Transverse colon (tissue), 4 donors: ENCODE measurements around the gene OR1M1. TPM values are rescaled to one million over a fixed set of nuclear protein-coding genes. Genes with fewer than 3 reads are reported as not detected.
"Not testable (repeated sequence)": the region's sequence is repeated elsewhere in the genome, so short reads cannot be mapped to it uniquely, and the experiment has no call there.

ENCODE experiments used
- DNase-seq: peaks from one replicate; pipeline ENCODE4 v3.0.0-alpha.2; 2019
- H3K27ac ChIP-seq, 4 donors: fragments of 200-600 bp; sonication (generic); 2 replicates each; pipeline ENCODE4 v1.5.1; 2016 to 2018; ENCODE audit warnings: inconsistent platforms in 4 of 4
- H3K27me3 ChIP-seq: fragments of 200-600 bp; sonication (generic); 2 replicates; pipeline ENCODE4 v1.5.1; 2017; ENCODE audit warnings: inconsistent platforms
- H3K36me3 ChIP-seq, 4 donors: fragments of 200-600 bp; sonication (generic); 2 replicates each; pipeline ENCODE4 v1.5.1; 2017 to 2019; ENCODE audit warnings: inconsistent platforms in 4 of 4
- H3K4me1 ChIP-seq, 4 donors: fragments of 200-600 bp; sonication (generic); 2 replicates each; pipeline ENCODE4 v1.5.1; 2017 to 2020; ENCODE audit warnings: inconsistent platforms in 4 of 4
- H3K4me3 ChIP-seq, 4 donors: fragments of 200-600 bp; sonication (generic); 1 replicate in 1 of 4; 2 replicates in 3 of 4; pipeline versions ENCODE4 v1.5.1 to v1.6.1; 2017 to 2019; ENCODE audit warnings: inconsistent platforms in 4 of 4
- H3K9me3 ChIP-seq, 2 donors: fragments of 200-600 bp; sonication (generic); 2 replicates each; pipeline ENCODE4 v1.5.1; 2017 to 2019; ENCODE audit warnings: inconsistent platforms in 2 of 2
- EP300 ChIP-seq: sonication (generic); formaldehyde crosslinking; IDR thresholded peaks from one replicate; pipeline ENCODE4 v1.6.1; 2017; ENCODE audit warnings: antibody characterized with exemption, low read depth
- POLR2A ChIP-seq: fragments of 450-650 bp; IDR thresholded peaks from one replicate; pipeline ENCODE4 v1.6.1; 2016; ENCODE audit warnings: antibody characterized with exemption, mild to moderate bottlenecking, moderate library complexity
- POLR2AphosphoS5 ChIP-seq, 3 donors: sonication (generic); formaldehyde crosslinking; IDR thresholded peaks; one replicate each; pipeline ENCODE4 v1.6.1; 2016; ENCODE audit warnings: antibody characterized with exemption in 3 of 3
- WGBS, 2 donors: methylation state at CpG; one replicate each; pipeline ENCODE4 v1.1.5; 2018; ENCODE audit warnings: low coverage in 1 of 2; 5-methylcytosine and 5-hydroxymethylcytosine counted together
- in situ Hi-C, 4 donors: fragments of 200-750 bp; cut with MboI; loops; one replicate each; pipeline versions ENCODE4 v1.15.0 to v1.15.1; 2017; ENCODE audit warnings: low sequenced_read_pairs in 3 of 4, low pct_ligation_motif_present in 1 of 4, low pct_unique_long_range_greater_than_20kb in 1 of 4
- intact Hi-C: fragments of 100-400 bp; cut with DNase I; formaldehyde crosslinking; loops from one replicate; pipeline ENCODE4 v1.15.1; 2023; ENCODE audit warnings: low total_unique reads
- total RNA-seq, 4 donors: library from RNA; depleted of rRNA; stranded (reverse); fragments of >200 nt; gene quantifications; one replicate each; pipeline ENCODE4 v1.1.0, GENCODE V29; 2016
- TF ChIP-seq, protein P1 (sequence below), 5 experiments: fragments of 200-600 bp in 3 of 5; fragments of 450-650 bp in 2 of 5; sonication (generic) in 3 of 5; IDR thresholded peaks; 1 replicate in 2 of 5; 2 replicates in 3 of 5; pipeline ENCODE4 v1.5.1; 2016 to 2017; ENCODE audit warnings: antibody characterized with exemption in 5 of 5, inconsistent platforms in 3 of 5, mild to moderate bottlenecking in 2 of 5, moderate library complexity in 1 of 5

The OR1M1 gene
- total RNA-seq, 4 donors from 2014 or later = not detected

DNA sequence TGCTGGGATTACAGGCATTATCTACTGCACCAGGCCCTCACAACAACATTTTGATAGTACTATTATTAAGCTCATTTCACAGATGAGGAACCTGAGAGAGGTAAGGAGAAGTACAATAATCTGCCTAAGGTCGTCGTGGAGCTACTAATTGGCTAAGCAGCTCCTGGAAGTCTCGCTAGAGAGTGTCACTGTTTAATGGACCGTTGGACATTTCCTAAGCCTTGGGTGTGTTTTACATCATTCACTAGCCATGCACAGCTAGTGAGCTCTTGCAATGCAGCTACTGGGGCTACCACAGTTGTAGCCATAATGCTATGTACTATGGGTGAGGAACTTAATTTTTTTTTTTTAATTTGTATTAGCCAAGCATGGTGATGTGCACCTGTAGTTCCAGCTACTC, 34.0 kb upstream of the OR1M1 start:
- Histone ChIP-seq H3K4me3 (no peak overlapping the region), H3K9me3 (no peaks in the 10 kb centered on the region), H3K4me1 (no peaks in the 10 kb centered on the region), H3K27ac (no peak overlapping the region), H3K36me3 (no peaks in the 10 kb centered on the region), H3K27me3 (no peaks in the 10 kb centered on the region)
- TF ChIP-seq POLR2AphosphoS5 (IDR thresholded peaks at IDR 0.05) (no peak), POLR2A (no peak), EP300 (no peak)
- TF ChIP-seq, protein P1, sequence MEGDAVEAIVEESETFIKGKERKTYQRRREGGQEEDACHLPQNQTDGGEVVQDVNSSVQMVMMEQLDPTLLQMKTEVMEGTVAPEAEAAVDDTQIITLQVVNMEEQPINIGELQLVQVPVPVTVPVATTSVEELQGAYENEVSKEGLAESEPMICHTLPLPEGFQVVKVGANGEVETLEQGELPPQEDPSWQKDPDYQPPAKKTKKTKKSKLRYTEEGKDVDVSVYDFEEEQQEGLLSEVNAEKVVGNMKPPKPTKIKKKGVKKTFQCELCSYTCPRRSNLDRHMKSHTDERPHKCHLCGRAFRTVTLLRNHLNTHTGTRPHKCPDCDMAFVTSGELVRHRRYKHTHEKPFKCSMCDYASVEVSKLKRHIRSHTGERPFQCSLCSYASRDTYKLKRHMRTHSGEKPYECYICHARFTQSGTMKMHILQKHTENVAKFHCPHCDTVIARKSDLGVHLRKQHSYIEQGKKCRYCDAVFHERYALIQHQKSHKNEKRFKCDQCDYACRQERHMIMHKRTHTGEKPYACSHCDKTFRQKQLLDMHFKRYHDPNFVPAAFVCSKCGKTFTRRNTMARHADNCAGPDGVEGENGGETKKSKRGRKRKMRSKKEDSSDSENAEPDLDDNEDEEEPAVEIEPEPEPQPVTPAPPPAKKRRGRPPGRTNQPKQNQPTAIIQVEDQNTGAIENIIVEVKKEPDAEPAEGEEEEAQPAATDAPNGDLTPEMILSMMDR (IDR thresholded peaks at IDR 0.05) = no peak
- no peak for DNase-seq
- in situ Hi-C loops = no loop called here
- WGBS, 2 donors = 93 to 100% methylated on average over 2 to 4 of the region's 4 CpGs
- intact Hi-C loops = no loop called here

- H3K9me3 ChIP-seq, H3K36me3 ChIP-seq, DNase-seq, H3K27me3 ChIP-seq, H3K4me1 ChIP-seq, H3K27ac ChIP-seq, H3K4me3 ChIP-seq, in situ Hi-C loops, intact Hi-C loops: not testable (repeated sequence)
- 90 to 97% methylated on average over 6 of the region's 6 CpGs for WGBS, 2 donors
These were observed 33.2 kb upstream of the OR1M1 start for GRCh38 chr19:9053674-9054073.

GRCh38 chr19:9054207-9054606, 32.7 kb upstream of the OR1M1 start:
- TF ChIP-seq POLR2AphosphoS5 (IDR thresholded peaks at IDR 0.05) (no peak), EP300 (no peak), POLR2A (no peak)
- TF ChIP-seq, protein P1 (IDR thresholded peaks at IDR 0.05) = no peak
- Histone ChIP-seq H3K4me1 (no peaks in the 10 kb centered on the region), H3K27ac (no peak overlapping the region), H3K27me3 (no peaks in the 10 kb centered on the region), H3K9me3 (no peaks in the 10 kb centered on the region), H3K36me3 (no peaks in the 10 kb centered on the region), H3K4me3 (no peak overlapping the region)
- WGBS, 2 donors = 84% methylated on average over 8 of the region's 8 CpGs; no CpG with 5 or more reads in 1 of the 2 donors
- DNase-seq = no peak
- intact Hi-C loops (no loop called here), in situ Hi-C loops (no loop called here)

- no peaks in the 10 kb centered on the region for H3K4me1 ChIP-seq
- DNase-seq = no peak
- TF ChIP-seq, protein P1 (IDR thresholded peaks at IDR 0.05) = no peak
- TF ChIP-seq POLR2A (no peak), POLR2AphosphoS5 (IDR thresholded peaks at IDR 0.05) (no peak), EP300 (no peak)
- no peak overlapping the region for H3K27ac ChIP-seq
- 44% methylated on average over 8 of the region's 8 CpGs; no CpG with 5 or more reads in 1 of the 2 donors for WGBS, 2 donors
- in situ Hi-C loops = no loop called here
- no peaks in the 10 kb centered on the region for H3K9me3 ChIP-seq
- no peaks in the 10 kb centered on the region for H3K36me3 ChIP-seq
- no peaks in the 10 kb centered on the region for H3K27me3 ChIP-seq
- intact Hi-C loops = no loop called here
- H3K4me3 ChIP-seq = no peak overlapping the region
These were observed 32.1 kb upstream of the OR1M1 start for GRCh38 chr19:9054765-9055164.

GRCh38 chr19:9056131-9056530, 30.7 kb upstream of the OR1M1 start:
- H3K4me1 ChIP-seq, in situ Hi-C loops, DNase-seq, H3K4me3 ChIP-seq, H3K9me3 ChIP-seq, H3K27me3 ChIP-seq, intact Hi-C loops, H3K27ac ChIP-seq, H3K36me3 ChIP-seq: not testable (repeated sequence)
- WGBS, 2 donors = 93 to 97% methylated on average over 9 of the region's 9 CpGs
